Left renal pelvis (tissue), 4 donors: ENCODE data around the gene CDK17. TPM values are rescaled to one million over a fixed set of nuclear protein-coding genes. Genes with fewer than 3 reads are reported as not detected.
"Not testable (repeated sequence)": the region's sequence is repeated elsewhere in the genome, so short reads cannot be mapped to it uniquely, and the experiment has no call there.

Experiments
- DNase-seq, 4 donors: peaks; one replicate each; pipeline ENCODE4 v3.0.0-alpha.2; 2013; ENCODE audit warnings: low read depth in 4 of 4, low spot score in 3 of 4
- polyA plus RNA-seq, 4 donors: library from polyadenylated mRNA; unstranded; fragments of 120-200 nt; gene quantifications; one replicate each; pipeline ENCODE4 v1.2.1, GENCODE V29; 2013; ENCODE audit not compliant: insufficient read length in 4 of 4

The CDK17 gene
- polyA plus RNA-seq, 4 donors = 30.3 to 44.1 (median 38.7) TPM

DNA sequence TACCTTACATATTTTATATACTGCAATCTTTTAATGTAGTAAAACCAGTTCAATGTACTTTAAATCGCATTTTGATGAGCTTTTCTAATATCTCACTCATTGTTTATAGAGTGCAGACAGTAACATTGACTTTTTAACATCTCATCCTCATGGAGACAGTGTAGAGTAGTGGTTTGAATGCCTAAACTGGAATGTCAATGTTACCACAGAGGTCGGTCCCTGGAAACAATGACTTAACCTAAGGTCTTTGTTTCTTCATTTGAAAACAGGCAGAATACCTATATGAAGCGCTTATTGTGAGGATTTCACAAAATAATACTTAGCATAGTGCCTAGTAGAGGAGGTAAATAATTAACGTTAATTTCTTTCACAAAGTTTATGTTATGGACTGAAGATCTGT, 5.0 kb downstream of the CDK17 start:
- no peak for DNase-seq

DNA sequence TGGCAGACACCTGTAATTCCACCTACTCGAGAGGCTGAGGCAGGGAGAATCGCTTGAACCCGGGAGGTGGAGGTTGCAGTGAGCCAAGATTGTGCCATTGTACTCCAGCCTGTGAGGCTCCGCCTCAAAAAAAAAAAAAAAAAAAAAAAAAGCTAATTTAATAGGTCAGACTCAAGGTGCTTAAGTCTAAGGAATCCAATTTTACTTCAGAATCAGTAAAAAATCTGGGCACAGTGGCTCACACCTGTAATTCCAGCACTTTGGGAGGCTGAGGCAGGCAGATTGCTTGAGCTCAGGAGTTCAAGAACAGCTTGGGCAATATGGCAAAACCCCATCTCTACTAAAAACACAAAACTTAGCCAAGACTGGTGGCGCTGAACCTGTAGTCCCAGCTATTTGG, 7.0 kb downstream of the CDK17 start:
- DNase-seq = not testable (repeated sequence)

DNA sequence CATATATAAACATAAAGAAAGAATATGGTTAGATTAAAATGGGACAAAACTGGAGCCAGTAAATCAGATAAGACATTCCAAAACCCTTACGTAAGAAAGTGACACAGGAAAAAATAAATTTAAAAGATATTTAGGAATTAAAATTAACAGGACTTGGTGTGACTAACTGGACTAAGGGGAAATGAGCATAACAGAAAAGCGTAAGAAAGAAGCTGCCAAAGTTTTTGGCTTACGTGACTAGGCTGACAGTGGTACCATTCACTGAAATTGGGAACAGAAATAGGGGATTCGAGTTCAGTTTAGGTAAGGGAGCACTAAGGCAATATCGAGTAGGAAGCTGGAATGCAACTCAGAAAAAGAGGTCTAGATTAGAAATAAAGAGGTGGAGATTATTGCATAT, 7.8 kb downstream of the CDK17 start:
- no peak for DNase-seq

DNA sequence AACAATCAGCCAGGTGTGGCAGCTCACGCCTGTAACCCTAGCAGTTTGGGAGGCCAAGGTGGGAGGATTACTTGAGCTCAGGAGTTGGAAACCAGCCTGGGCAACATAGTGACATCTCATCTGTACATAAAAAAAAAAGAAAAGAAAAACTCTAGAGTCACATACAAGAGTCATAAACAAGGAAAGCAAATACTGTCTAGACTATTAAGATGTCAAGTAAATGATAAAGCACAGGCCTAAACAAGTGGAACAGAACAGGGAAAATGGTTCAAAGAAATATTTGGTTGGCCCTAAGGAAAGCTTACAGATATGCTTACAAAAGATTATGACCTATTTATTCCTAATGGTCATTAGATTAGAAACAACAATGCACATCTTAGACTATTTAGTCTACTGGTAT, 12.3 kb downstream of the CDK17 start:
- DNase-seq = no peak

DNA sequence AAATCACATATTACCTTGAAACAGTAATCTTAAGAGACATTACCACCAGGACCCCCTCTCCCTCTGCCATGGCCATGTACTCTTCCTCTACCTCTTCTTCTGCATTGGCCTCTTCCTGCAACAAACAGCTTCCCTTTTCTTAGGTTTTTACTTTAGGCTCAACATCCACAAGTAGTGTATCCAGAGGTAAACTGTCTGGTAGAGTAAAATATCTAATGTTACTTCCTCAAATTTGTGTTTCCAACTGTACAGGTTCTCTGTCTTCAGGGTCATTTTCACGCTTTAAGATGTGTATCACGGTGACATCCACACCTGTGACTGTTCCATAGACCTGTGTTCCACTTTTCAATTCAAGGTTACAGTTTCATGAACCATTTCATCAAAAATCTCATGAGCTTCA, 13.4 kb downstream of the CDK17 start:
- no peak for DNase-seq

DNA sequence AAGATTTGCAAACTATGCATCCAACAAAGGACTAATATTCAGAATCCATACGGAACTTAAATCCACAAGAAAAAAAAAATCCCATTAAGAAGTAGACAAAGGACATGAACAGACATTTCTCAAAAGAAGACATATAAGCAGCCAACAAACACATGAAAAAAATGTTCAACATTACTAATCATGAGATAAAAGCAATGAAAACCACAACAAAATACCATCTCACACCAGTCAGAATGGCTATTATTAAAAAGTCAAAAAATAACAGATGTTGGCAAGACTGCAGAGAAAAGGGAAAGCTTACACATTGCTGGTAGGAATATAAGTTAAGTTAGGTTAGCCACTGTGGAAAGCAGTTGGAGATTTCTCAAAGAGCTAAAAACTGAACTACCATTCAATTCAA, 16.2 kb downstream of the CDK17 start:
- no peak for DNase-seq

DNA sequence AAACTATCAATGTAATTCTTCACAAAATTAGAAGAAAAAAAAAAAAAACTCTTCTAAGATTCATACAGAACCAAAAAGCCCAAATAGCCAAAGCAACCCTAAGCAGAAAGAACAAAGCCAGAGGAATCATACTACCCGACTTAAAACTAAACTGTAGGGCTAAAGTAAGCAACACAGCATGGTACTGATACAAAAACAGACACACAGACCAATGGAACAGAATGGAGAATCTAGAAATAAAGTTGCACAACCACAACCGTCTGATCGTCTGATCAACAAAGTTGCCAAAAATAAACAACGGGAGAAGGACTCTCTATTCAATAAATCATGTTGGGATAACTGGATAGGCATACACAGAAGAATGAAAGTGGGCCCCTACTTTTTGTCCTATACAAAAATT, 16.9 kb downstream of the CDK17 start:
- DNase-seq = no peak

DNA sequence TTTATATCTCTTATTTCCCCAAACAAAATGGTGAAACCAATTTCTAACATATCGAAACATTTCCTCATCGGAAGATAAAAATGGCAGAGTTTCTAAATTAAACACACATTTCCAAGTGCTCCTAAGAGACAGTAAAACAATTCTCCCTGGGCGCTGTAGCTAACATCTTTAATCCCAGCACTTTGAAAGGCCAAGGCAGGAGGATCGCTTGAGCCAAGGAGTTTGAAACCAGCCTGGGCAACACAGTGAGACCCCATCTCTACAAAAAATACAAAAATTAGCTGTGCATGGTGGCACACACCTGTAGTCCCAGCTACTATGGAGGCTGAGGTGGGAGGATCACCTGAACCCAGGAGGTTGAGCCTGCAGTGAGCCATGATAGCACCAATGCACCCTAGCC, 20.5 kb downstream of the CDK17 start:
- DNase-seq = not testable (repeated sequence)

DNA sequence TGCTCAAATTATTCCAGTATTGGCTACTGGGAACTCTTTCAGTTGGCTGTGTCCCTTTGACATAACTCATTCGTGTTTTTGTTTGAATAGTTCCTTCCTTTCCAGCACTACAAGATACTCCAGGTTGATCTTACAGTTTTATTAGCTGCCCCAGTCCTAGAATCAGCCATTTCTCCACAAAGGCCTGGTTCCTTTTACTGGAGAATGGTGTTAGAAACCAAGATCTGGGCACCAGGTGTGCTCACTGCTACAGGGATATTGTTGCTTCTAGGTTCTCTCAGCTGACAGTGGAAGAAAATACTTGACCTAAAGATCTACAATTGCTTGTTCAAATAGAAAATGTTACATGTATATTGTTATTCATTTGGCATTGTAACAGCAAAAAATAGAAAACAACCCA, 21.9 kb downstream of the CDK17 start:
- DNase-seq = no peak

DNA sequence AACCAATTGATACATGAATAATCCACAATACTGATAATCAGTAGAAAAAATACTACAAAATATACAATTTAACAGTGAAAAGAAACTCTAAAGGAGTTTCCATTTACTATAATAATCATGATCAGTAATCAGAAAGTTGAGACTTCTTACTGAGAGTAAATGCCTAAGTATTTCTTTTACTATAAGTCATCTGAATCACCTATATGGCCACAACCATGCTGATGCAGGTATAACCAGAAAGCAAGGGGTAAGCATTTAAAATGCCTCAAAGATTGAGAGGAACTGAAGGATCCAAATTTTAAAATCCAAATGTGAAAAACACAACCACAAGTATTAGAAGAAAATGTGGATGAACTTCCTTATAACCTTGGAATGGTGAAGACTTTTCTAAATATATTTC, 23.4 kb downstream of the CDK17 start:
- no peak for DNase-seq

DNA sequence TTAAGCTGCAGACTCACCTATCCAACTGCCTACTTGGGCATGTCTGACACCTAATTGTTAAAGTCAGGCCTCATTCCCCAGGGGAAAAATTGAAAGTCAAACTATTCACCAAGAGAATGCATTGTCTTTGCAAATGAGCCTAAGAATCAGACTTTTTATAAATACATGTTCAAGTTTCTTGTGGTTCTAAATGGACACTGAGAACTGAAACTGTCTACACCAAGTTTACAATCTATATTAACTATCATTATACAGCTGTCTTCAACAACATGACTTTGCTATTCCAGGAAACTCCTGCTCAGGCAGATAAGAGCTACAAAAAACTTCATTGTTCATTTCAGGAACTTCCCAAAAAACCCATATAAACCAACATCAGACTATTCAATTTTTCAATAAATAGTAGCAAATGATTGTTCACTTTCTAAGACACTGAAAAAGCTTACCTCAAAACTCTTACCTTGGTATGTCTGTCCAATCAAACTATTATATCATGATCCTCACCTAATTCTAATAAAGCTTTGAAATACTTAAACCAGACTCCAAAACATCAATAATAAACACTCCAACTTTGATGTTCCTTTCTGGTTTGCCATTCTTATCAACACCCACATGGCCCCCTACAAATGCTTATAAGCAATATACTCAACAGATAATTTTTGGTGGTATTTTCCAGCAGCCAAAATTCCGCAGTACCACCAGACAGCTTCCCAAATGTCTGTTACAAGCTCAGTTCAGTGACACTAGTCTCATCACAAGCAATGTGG, 24.2 kb downstream of the CDK17 start:
- no peak for DNase-seq

DNA sequence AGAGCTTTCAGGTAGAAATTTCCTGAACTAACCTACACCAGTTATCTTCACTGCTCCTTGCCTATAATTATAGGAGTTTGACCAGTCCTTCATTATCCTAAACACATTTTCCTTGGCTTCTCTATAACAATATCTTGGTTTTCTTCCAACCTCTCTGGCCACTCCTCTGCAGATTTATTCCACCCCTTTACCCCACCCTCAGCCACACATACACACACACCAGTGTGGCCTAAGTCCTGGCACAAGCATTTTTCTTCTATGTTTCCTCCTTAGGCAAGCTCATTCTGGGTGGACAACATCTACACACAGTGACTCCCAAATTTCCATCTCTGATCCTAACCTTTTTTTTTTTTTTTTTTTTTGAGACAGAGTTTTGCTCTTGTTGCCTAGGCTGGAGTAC, 25.1 kb downstream of the CDK17 start:
- no peak for DNase-seq

DNA sequence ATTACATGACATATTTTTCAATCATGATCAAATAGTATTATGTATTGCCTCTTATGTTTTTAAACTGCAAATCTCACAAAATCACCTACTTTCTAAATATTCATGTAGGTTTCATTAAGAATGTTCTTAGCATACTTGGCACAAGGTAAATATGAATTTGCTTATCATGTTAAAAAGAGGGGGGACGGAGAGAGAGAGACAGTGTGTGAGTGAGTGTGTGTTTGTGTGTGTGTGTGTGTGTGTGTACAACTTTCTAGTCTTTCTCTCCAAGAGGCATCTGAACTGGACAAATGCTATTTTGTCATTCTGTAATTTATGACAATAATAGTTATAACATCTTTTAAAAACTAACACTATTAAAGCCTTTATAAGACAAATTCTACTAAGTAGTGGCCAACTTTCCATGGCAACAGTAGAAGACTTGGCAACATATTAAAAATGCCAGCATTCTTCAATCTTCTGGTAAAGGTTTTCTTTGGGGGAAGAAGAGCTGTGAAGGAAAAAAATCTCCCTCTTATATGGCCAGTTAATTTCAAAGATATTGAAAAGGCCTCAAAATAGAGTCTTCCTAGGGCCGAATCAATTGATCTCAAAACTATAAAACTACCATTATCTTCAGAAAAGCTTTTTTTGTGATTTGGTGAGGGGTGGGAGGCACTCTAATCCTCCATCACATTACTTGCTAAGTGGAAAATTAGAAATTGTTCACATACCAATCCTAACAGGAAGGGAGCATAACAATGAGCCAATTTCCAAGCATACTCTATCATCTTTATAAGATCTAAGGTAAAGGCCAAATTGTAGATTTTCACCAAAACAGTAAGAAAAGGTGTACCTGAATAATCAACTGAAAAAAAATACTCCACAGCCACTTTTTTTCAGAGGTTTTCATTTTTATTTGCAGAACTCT, 28.2 kb downstream of the CDK17 start:
- DNase-seq = no peak

DNA sequence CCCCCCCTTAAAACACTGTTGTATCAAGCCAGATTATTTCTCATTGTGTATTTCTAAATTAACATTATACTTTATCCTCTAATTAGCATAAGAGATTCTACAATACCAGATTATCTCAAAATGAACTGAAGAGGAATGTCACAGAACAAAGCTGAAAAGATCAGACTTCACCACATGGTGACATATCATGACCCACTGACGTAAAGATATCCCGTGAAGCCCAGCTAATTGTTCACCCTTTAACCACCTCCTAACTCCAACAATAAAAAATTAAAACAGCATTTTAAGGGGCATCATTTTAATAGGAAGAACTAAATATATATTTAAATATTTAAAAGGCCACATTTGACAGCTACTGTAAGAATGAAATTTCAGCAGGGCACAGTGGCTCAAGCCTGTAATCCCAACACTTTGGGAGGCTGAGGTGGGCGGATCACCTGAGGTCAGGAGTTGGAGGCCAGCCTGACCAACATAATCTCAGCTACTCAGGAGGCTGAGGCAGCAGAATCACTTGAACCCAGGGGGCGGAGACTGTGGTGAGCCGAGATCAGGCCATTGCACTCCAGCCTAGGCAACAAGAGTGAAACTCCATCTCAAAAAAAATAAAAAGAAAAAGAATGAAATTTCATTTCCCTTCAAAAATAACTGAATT, 29.0 kb downstream of the CDK17 start:
- no peak for DNase-seq

DNA sequence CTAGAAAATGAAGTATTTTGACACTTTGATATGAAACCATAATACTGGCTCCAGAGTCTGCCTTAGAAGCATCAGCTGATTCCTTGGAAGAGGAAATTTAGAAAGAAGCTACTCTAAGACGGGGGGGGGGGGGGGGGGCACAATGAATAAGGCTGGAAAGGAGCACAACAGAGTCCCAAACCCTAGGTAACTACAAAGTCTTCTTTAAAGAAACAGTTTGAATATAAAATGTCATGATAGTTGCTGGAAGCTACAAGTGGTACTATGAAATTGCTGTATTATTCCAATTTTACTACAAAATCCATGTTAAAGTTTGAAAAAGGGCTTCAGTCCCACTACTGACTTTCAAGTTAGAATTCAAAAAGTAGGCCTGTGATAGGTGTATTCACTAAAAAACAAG, 31.6 kb downstream of the CDK17 start:
- no peak for DNase-seq

DNA sequence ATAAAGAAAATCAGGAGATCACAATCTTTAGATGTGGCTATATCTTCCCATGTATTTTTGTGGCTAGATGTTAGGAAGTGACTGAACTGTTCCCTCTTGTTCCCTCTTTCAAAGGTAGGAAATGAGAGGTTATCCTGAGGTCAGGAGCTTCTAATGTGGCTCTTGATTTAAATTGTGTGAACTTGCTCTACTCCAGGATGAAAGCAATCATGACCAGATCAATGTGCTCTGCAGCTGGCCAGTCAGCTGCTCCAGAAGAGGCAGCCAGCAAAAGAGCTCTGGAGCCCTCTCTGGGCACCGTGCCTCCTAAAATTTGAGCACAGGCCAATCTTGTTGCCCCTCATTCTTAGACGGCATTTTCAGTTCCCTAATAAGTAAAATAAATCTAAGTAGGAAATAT, 32.0 kb downstream of the CDK17 start:
- DNase-seq = no peak

DNA sequence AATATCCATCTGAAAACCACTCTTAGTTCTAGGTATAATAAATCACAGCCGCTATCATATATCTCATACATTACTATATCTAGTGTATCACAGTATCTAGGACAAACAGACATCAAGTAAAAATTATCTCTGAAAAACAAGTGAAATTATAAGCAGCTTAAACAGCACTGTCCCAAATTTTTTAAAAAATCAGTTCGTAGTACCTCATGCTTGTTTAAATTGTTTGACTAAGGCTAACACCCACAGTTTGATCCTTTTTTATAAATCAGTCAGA, 33.9 kb downstream of the CDK17 start:
- DNase-seq = no peak

DNA sequence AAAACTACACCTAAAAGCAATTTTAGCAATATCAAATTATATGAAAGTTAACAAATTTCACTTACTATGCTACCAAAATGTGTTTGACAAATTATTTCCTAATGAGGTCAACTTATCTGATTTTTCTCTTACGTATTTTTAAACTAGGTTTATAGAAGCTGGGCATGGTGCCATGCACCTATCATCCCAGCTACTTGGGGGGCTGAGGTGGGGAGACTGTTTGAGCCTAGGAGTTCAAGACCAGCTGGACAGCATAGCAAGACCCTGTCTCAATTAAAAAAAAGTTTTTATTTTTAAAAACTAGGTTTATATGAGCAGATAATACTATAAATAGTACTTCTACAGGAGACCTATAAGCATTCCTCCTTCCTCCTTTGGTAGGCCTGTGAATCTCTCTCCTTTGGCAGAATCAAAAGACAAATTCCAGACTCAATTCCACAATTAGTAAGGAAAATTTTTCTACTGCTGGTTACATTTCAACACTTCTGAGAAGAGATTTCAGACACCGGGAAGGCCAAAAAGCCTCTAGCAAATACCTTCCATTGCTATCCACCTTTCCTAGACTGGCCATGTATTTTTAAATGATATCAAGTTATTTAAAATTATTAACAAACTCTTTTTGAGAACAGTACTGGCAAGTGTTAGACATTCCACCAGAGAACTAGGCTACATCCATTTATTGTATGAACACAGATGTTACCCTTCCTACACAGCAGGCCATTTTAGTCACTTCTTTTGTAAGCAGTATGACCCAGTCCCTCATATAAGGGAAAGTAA, 34.4 kb downstream of the CDK17 start:
- no peak for DNase-seq

DNA sequence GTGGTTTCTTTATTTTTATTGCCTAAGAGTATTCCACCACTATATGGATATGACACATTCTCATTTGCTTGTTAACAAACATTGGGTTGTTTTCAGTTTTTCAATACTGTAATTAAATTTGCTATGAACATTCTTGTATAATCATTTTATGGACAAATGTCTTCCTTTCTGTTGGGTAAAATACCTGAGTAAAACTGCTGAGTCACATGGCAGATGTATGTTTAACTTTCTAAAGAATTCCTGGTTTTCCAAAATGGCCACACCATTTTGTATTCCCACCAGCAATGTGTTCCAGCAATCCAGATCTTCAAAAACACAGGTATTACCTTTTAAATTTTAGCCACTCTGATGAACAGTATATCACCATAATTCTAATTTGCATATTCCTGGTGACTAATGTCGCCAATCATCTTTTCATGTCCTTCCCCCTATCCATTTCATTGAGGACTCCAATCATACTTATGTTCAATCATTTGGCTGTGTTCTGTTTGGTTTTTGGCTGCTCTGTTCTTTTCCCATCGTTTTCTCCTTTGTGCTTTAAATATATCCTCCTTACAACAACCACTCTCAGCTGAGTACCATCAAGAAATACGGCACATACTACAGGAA, 36.0 kb downstream of the CDK17 start:
- DNase-seq = no peak

DNA sequence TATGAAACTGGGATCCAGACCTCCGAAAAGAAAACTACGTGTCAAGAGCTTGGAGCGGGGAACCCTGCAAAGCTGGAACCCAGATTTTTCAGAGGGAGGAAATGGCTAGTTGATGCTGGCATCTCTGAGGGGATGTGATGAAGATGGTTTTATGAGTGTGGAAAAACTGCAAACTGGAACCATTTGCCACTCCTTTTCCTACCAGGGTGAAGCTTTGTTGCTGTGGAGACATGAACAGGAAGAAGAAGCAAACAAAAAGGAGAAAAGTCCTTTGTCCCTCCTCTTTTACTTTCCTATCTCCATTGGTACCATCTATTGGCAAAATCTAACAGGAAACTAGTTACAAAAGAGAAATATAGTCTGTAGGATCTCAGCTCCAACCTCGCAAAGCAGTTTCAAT, 39.2 kb downstream of the CDK17 start:
- DNase-seq = no peak

DNA sequence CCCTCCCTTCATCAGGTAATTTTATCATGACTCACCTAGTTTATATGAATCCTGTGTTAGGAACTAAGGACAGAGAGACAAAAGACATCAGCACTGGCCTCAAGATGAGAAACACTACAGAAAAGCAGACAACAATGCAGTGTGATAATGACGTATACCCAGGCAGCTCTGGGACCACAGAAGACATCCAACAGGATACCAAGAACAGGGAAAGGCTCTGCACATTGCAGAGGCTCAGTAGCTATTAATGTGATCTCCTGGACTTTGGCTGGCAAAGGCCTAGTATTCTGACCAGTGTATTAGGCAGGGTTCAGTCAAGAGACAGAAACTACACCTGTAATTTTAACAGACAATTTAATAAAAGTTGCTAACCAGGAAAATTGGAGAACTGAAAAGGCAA, 39.7 kb downstream of the CDK17 start:
- DNase-seq = no peak
